Left lobe of liver (tissue), 2 donors: Measurements from ENCODE around the gene SMYD3. TPM values are rescaled to one million over a fixed set of nuclear protein-coding genes. Genes with fewer than 3 reads are reported as not detected.
A peak's percentile ranks its signal among the peaks of the same experiment; 100 is the strongest.

Experiments used
- ATAC-seq: fragments of 200-7000 bp; cut with Tn5 transposase; one replicate; pipeline ENCODE4 v1.9.1; 2020; ENCODE audit warnings: mild to moderate bottlenecking, moderate library complexity
- DNase-seq: peaks from one replicate; pipeline ENCODE4 v3.0.0-alpha.2; 2020; ENCODE audit warnings: low spot score
- total RNA-seq: library from RNA; stranded (reverse); gene quantifications from one replicate; pipeline ENCODE4 v1.2.1, GENCODE V29; 2021
- donor health status: DM: no; HTN: no; CAD: no; lungs with moderate emphysema.
- donor health status: DM: no; HTN: yes; CAD: no.

SMYD3 gene
- total RNA-seq, 1 donor from 2014 or later, result 6.7 TPM

DNA sequence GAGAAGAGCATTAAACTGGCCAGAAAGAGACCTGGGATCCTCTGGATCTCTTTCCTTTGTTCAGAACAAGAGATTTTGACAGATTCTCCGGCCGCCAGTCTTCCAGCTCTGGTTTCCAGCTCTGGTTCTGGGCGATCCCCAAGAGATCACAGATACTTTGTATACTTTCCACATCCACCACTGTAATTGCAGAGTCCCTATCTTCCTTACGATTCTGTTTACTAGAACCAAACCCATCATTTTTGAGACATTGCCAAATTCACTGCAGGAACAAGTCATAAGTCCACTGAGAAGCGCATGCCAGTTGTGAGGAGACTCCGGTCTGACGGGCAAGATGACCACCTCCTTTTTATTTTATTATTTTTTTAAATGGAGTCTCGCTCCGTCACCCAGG lies 505.2 kb downstream of the SMYD3 start:
- no peak for DNase-seq
- ATAC-seq, result no peak

DNA sequence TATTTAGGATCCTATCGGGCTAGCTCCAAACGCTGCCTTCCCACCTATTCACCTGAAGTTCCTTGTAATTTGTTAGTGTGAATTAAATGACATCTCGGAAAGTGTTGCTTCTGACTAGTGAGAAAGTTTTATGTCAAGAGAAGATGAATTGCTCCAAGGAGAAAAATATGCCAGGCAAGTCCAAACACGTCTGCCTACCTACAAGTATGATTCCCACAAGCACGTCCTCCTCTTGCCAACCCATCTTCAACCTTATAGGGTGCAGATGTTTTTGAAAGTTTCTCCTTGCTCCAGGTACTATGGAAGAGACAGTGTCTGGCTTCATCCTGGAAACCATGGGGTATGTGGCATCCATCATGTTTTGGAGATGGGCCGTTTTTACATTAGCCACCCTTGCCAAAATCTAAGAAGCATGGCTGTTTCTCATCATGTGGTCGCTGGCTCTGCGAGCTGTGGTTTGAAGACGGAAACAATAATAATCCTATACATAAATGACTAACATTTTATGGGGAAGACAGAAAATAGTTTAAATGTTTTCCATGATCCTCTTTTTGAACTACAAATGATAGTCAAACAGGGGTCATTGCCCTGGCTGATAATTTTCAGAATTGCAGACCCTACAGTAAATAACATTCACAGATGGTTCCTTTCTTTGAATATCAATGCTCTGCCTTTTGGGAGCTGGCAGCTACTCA lies 505.8 kb downstream of the SMYD3 start:
- DNase-seq, result no peak
- no peak for ATAC-seq

DNA sequence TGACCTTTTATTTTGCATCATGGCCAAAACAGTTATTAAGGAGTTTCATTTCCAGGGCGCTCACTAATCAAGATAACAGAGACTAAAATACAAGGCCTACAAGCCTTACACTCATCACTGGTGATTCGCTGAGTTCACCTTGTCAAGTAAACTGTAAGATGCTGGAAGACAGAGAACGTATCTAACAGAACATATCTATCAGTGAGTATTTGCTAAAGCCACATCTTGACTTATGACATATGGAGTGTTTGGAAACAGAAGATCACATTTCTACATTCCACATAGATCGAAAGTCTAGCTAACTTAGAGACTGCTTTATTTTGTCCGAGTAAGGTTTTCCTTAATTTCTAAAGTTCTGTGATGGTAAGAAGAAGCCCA lies 506.5 kb downstream of the SMYD3 start:
- no peak for DNase-seq

DNA sequence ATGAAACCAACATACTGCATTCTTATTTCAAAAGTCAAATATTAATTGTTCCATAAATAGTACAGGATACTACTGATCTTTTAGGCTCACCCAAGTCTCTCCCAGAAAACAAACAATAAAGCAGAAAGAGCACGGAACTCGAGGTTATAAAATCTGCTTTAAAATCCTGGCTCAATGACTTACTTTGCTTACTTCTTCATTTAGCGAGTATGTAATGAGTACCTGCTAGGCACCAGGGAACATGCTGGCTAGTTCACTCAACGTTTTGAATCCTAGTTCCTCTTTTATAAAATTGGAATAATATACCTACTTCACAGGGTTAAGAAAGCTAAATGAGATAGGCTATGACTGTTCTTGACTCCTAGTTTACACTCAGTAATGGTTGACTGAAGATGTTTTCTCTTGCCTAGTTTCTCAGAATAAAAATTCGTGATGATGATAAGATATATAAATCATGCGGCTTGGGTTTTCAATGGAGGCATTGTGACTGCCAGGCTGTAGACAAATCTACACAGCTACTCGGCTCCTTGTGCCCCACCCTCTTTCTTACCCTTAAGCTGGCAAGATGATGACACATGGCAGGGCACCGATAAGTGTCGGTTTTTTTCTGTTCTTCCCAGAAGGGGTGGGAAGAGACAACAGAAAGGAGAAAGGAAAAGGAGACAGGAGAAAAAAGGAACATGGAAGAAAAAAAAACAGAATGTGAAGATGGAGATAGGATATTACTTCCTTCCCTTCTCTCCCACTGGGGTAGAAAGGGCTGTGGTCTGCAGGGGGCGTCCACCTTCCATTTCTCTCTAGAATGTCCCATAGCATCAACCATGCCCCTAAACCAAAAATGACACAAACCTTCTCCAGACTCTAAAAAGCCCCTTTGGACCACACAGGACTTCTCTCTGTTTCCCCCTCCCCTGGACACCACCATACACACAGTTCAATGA lies 507.1 kb downstream of the SMYD3 start:
- ATAC-seq (no peak), DNase-seq (no peak)

More for the DNA sequence above, 506.5 kb downstream of the SMYD3 start:
- ATAC-seq, result no peak

DNA sequence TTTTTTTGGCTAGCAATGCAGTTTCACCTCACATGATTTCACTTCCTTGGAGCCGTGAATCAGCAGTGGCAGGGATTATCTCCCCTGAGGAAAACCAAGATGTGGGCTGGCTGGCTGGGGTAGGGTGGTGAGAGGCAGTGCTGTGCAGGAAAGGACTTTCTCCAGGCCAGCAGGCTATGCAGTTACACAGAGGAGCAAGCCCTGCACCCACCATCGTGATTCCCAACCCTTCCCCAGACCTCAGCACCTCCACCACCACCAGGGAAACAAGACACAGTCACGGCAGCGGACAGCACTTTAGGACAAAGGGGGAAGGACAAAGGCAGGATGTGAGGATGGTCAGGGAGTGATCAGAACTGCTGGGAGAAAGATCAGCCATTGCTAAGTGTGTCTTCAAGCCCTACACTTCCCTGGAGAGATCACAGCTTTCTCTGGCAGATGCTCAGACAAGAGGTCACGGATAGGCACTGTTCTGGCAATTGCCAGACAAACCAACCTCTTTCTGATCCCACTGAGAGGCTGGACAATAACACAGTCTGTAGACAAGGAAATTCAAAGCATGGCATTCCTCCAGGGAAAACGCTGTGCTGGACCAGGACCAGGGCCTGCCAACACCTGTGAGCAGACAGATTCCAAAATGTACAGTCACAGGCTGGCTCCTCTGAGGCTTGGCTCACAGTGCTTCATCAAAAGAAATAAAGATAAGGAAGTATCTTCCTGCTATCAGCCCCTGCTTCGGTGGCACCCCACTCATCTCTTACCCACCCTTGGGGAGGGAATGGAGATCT lies 509.4 kb downstream of the SMYD3 start:
- no peak for ATAC-seq
- no peak for DNase-seq

DNA sequence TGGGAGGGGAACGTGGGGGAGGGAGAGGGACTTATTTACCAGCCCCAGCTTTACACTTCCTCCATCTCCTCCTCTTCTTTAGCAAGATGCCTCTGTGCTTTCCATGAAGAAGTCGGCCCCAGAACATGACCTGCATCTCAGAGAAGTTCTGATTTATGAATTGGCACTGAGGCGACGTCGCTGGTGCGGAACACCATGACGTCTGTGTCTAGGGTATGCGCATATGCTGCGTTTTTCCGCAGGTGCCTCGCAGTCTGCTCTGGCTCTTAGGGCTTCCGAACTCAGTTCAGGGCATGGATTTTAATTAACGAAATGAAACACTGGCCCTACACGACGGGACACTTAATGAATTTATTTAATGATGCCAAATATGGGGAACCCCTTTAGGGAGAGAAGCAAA lies 510.3 kb downstream of the SMYD3 start:
- ATAC-seq (no peak), DNase-seq (no peak)

DNA sequence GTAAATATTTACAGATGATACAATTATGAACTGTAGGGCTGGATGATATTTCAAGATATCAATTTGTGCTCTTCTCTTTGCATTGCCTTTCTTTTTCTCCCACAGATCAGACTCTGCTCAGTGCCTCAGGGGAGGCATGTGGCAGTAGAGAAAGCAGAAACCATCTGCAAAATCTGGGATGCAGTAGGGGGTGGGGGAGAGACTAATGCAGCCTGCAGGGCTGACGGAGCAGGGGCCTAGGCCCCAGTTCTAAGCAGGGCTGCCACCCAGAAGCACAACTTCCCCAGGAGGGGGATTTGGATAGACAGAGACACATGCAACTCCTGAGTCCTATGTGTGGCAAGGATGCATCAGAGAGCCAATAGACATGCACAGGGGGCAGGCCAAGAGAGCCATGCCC lies 511.6 kb downstream of the SMYD3 start:
- DNase-seq (no peak), ATAC-seq (no peak)

DNA sequence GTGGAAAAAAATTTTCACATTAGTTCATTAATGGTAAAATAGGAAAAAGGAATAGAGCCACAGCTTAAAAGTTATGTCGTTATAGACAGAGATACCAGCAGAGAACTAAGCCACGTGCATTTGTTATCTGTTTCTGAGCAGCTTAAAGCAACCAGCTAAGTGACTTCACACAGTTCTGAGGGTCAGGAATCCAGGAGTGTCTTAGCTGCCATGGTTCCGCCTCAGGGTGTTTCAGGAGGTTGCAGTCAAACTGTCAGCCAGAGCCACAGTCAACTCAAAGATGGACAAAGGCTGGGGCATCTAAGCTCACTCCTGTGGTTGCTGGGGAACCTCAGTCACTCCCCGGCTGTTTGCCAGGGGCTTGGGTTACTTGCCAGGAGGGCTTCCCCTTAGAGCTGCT lies 515.8 kb downstream of the SMYD3 start:
- DNase-seq (no peak), ATAC-seq (no peak)

DNA sequence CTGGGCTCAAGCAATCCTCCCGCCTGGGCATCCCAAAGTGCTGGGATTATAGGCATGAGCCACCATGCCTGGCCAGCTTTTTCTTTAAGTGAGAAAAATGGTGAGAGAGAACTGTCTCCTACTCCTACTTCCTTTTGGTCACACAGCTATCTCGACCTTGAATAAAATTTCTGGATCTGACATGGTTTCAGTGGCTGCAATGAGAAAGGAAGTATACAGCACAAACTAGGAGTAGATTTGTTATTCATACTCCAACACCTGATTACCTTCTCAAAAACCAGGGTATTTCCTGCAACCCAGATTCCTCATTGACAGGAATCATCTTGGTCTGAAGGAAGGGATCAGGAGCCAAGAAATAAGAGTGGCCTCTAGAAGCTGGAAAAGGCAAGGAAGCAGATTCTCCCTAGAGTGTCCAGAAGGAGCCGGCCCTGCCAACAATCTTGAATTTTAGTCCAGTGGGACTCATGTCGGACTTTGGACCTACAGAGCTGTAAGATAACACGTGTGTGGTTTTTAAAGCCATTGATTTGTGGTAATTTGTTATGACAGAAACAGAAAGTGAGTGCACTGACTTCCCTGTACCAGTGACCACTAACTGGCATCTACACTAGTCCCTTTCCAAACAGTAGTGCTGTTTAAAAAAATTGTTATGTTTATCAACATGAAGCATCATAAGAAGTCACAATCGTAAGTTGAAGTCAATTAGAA lies 516.6 kb downstream of the SMYD3 start:
- ATAC-seq, result peak; percentile 19
- DNase-seq, result no peak

DNA sequence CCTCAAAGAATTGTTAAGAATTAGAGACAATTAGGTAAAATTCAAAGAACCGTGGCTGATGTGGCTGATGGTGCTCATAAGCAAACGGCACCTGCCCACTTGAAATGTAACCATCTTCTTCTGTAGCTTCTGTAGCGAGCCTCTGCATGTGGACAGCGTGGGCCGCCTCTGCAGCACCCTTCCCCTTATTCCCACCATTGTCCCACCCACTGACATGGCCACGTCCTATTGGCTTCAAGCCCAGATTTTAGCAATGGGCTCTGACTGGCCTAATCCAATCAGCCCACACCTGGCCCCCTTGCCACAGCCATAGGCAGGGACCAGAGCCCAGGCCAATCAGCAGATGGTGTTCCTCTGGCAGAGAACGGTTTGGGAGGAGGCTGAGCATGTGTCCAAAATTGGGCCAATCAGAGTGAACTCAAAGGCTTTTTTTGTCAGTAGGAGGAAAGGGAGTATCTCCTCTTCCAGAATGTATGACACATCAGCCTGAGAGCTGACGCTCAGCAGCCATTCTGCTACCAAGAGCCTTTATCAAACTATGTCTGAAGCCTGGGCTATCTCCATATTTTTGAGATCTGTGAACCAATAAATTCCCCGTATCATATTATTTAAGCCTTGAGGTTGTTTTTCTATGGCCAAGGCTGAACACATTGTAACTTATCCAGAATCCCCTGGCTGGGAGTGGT lies 518.5 kb downstream of the SMYD3 start:
- DNase-seq, result no peak
- ATAC-seq, result no peak

DNA sequence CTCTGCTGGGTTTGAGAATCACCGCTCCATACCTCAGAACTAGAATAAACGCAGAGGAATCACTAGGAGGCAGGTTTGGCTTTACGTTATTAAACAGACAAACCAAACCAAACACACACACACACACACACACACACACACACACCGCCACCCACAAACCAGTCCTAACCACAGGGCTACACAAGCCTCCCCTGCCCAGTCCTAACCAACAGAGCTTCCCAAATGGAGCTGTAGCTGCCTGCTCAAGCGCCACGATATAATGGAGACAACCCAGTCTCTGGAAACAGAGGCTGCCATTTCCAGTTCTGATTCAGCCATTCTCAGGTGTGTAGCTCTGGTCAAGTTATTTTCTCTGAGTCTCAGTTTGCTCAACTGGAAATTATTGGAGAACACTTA lies 519.1 kb downstream of the SMYD3 start:
- DNase-seq, result no peak
- ATAC-seq, result no peak

DNA sequence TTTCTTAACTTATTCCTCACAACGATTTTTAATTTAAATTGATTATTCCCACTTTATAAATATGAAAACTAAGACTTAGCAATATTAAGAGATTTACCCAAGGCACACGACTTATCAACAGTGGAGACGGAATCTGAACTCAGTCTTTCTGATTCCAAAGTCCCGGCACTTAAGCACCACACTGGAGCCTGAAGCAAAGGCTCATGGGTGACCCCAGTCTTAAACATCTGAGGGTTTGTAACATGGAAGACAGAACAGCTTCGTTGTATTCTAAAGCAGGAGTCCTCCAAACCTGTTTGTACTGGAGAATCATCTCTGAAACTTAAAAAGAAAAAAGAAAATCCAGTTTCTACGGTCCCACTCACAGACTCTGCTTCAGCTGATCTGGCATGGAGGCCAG lies 519.5 kb downstream of the SMYD3 start:
- no peak for ATAC-seq
- DNase-seq, result no peak

DNA sequence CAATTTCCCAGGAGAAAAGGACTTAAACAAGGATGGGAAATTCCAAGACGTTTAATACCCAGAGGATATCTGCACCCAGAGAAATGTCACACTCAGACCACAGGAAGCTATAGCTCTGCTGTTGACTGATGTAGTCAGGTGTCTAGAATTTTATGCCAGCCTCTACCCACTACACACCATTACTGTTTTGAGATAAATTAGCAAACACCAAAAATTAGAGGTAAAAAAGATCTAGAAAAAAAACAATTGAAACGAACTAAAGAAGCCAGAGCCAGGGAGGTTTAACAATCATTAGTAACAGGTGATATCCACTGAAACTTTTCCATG lies 519.9 kb downstream of the SMYD3 start:
- DNase-seq, result no peak
- no peak for ATAC-seq

DNA sequence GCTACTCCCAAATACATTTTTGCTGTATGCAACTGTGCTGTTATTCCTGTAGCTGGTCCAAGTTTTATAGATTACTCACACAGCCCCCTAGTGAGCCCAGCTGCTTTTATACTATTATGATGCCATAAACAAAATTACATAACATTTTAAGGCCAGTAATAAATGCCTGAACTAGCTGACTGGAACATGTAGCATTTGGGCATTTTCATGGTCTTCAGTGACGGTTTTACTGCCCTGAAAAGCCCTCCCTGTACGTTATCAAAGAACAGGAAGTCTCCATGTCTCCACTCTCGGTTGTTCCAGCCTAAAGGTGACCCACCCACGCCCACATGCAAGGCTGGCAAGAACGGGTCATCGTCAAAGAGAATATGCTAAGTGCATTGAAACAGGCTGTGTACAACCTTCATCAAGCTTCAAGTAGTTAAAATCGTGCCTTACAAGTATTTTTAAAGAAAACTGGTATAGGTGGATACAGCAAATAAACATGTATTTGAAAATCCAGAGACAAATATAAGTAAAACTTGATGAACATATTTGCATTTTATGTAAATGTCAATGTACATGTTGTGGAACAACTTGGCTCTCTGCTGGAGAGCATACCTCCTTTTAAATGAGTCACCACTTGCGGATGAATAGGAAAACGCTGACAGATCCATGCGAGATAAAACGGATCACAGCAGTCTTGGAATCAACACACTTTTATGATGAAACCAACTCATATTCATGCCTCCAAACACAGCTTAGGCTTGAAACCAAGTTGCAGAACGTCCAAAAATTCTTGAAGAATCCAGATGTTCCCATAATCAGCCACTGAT lies 520.5 kb downstream of the SMYD3 start:
- DNase-seq, result no peak

DNA sequence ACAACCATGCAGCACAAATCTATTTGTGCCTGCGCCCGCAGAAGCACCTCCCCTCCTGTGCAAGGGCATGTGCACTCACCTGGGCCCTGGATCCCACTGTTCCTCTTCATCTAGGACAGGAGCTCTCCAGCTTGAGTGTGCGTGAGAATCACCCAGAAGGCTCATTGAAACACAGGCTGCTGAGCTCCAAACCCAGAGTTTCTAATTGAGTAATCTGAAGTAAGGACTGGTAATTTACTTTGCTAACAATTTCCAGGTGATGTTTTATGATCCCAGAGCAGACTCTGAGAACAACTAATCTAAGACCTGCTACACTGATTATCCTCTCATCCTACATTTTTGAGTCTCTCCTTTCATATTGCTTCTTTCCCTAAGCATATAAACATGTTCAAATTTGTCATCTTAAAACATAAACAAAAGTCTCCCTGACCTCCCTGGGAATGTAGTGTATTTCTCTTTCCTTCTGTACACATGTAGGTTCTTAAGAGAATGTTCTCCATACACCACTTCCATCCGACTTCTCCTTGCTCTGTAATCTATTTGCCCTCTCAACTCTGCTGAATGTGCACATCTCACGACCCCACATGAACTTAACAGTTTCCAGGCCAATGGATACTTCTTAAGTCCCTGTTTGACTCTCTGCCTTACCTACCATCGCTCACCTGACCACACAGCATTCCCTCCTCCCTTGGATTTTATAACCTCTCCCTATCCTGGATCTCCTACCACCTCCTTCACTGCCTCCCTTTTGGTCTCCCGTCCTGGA lies 522.5 kb downstream of the SMYD3 start:
- ATAC-seq, result no peak

More for the DNA sequence above, 520.5 kb downstream of the SMYD3 start:
- no peak for ATAC-seq

DNA sequence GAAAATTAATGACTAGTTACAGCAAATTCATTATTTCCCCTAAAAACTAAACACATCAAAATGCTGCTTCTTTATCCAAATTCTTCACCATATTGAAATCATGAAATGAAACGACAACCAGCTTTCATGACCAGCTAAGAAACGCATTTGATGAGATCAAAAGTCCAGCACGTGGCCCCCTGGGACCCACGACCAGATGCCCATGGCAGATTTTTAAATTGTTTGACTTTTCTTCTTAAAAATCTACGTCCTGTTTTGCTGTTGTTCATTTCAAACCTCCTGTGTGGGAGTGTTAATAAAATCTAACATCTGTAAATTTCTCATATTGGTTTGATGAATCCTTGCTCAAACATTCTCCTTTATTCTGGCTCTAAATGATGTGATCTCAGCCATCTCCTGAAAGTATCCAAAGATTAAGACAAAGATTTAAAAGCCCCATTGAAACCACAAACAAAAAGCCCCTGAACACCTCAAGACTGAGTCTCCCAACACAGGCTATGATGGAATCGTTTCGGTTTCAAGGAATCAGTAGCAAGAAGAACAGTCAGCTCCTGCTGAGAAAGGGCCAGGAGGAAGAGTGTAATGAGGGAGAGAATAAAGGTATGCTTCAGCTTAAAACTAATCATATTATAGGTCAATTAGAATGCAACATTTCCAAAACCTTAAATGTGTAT lies 523.6 kb downstream of the SMYD3 start:
- DNase-seq (no peak), ATAC-seq (no peak)

More for the DNA sequence above, 522.5 kb downstream of the SMYD3 start:
- DNase-seq, result no peak

DNA sequence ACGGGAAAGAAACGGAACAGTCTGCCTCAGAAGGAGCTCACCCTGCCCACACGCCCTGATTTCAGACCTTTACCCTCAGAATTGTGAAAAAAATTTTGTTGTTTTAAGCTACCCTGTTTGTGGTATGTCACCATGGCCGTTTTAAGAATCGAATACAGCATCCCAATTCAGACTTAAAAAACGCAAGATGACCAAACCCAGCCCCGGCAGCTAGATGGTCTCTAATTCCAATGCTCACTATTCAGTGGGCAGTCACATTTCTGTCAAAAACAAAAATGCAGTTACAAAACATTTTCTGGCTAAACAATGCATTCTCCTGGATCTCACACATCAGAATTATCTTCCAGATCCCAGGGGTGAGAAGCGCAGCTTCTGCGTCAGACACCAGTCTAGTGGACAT lies 527.5 kb downstream of the SMYD3 start:
- no peak for ATAC-seq
- no peak for DNase-seq

DNA sequence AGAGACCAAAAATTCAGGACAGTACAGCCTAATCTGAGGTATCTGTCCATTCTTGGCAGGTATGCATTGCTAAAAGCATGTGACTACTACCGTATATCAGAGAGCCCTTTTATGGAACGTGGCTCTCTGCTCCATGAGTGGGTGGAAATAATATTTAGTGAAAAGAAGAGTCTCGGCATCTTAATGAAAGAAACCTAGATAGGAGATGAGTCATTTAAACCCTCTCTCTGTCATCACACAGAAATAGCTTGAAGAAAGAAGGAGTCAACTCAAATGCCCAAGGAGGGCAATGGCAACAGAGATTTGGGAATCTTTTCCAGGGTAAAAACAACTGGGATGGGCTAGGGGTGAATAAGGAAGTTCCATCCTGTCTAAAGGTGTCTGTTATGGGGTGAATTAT lies 528.2 kb downstream of the SMYD3 start:
- no peak for ATAC-seq

More for the DNA sequence above, 528.2 kb downstream of the SMYD3 start:
- no peak for DNase-seq
